Activated B cell treated with CpG ODN at 0.5 μM for 24 hours (primary cell): ENCODE results near the gene IMPG1. TPM values are rescaled to one million over a fixed set of nuclear protein-coding genes. Genes with fewer than 3 reads are reported as not detected.

ENCODE experiments used
- ATAC-seq: fragments of 200-7000 bp; cut with Tn5 transposase; one replicate; pipeline ENCODE4 v1.10.0; 2021; ENCODE audit warnings: low read depth, mild to moderate bottlenecking, moderate library complexity
- CTCF ChIA-PET: fragments of 350-600 bp; sonication (Branson Sonifier 250); formaldehyde crosslinking; loops from one replicate; lab custom pipeline; 2021; ENCODE audit warnings: antibody characterized with exemption; lab: Charles Lee
- POLR2A ChIA-PET: fragments of 350-600 bp; sonication (Branson Sonifier 250); formaldehyde crosslinking; loops from one replicate; lab custom pipeline; 2021; ENCODE audit warnings: antibody characterized with exemption; lab: Charles Lee
- DNase-seq: peaks from one replicate; pipeline ENCODE4 v3.0.0; 2022
- H3K27ac Mint-ChIP-seq: one replicate; pipeline ENCODE4 v1.8.0; 2020; ENCODE audit warnings: mixed read lengths
- H3K27me3 Mint-ChIP-seq: one replicate; pipeline ENCODE4 v1.8.0; 2021; ENCODE audit warnings: mixed read lengths
- H3K36me3 Mint-ChIP-seq: one replicate; pipeline ENCODE4 v1.8.0; 2021; ENCODE audit warnings: low read depth, mixed read lengths
- H3K4me1 Mint-ChIP-seq: one replicate; pipeline ENCODE4 v1.8.0; 2021; ENCODE audit warnings: mixed read lengths
- H3K4me3 Mint-ChIP-seq: one replicate; pipeline ENCODE4 v1.8.0; 2020; ENCODE audit warnings: mild to moderate bottlenecking, mixed read lengths
- H3K9me3 Mint-ChIP-seq: one replicate; pipeline ENCODE4 v1.8.0; 2020; ENCODE audit warnings: mixed read lengths
- intact Hi-C: fragments of 100-400 bp; cut with micrococcal nuclease; formaldehyde crosslinking; loops from one replicate; pipeline ENCODE4 v1.15.1; 2024
- total RNA-seq: library from RNA; stranded (reverse); gene quantifications from 2 replicates; pipeline ENCODE4 v1.2.3, GENCODE V29; 2022
- TF ChIP-seq, protein P1 (sequence below): fragments of 200-600 bp; IDR thresholded peaks from one replicate; pipeline ENCODE4 v1.8.0; 2022; ENCODE audit warnings: antibody characterized with exemption, mild to moderate bottlenecking

IMPG1 gene
- total RNA-seq, 1 donor from 2014 or later = not detected

DNA sequence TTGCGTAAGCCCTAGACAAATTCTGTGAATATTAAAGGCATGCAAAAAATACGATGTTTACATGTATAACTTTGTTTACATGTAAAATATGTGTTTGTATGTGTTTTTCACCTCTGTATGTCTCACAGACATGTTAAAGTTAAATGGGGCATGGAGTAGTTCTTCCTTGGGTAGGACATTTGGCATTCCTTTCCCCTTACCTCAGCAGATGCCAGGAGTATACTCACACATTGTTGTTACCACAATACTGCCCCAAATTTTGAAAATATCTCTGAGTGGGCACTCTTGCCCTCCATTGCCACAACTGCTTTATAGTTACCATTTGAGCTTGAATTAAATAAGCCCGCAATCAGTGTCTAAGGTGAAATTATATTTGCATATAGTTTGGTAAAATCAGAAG is 175.9 kb downstream of the IMPG1 start:
- H3K4me1 Mint-ChIP-seq = no peaks in the 10 kb centered on the region
- peaks cover 2% of the 10 kb centered on the region for H3K27me3 Mint-ChIP-seq
- ChIA-PET POLR2A (no interaction called here), CTCF (no interaction called here)
- no peak overlapping the region for H3K27ac Mint-ChIP-seq
- no peak overlapping the region for H3K4me3 Mint-ChIP-seq
- TF ChIP-seq, protein P1, sequence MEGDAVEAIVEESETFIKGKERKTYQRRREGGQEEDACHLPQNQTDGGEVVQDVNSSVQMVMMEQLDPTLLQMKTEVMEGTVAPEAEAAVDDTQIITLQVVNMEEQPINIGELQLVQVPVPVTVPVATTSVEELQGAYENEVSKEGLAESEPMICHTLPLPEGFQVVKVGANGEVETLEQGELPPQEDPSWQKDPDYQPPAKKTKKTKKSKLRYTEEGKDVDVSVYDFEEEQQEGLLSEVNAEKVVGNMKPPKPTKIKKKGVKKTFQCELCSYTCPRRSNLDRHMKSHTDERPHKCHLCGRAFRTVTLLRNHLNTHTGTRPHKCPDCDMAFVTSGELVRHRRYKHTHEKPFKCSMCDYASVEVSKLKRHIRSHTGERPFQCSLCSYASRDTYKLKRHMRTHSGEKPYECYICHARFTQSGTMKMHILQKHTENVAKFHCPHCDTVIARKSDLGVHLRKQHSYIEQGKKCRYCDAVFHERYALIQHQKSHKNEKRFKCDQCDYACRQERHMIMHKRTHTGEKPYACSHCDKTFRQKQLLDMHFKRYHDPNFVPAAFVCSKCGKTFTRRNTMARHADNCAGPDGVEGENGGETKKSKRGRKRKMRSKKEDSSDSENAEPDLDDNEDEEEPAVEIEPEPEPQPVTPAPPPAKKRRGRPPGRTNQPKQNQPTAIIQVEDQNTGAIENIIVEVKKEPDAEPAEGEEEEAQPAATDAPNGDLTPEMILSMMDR = no peak
- ATAC-seq (no peak), DNase-seq (no peak)
- no peaks in the 10 kb centered on the region for H3K36me3 Mint-ChIP-seq
- intact Hi-C loops = no loop called here
- no peaks in the 10 kb centered on the region for H3K9me3 Mint-ChIP-seq

DNA sequence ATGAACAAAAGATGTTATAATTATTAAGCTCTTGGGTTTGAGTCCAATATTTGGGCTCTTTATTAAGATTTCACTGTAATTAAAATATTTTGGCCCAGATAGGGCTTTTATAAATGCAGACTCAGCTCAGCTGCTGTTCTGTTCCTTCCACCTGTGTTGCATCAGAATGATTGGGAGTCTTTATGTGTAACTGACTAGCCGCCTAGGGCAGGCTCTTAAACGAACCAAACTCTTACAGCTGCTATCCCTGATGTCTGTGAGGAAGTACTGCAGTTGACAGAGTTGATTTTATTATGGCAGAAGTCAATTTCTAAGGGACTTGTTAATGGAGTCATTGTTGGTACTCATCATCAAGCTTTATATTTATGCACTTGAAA is 178.7 kb downstream of the IMPG1 start:
- H3K9me3 Mint-ChIP-seq = no peaks in the 10 kb centered on the region
- ATAC-seq (no peak), DNase-seq (no peak)
- peaks cover 2% of the 10 kb centered on the region for H3K27me3 Mint-ChIP-seq
- POLR2A ChIA-PET = no interaction called here
- H3K27ac Mint-ChIP-seq = no peak overlapping the region
- CTCF ChIA-PET = interaction anchor here (0.9 to 1.9 kb wide), 7 partner anchors 10 to 1564 kb away, joined by 3 to 16 read pairs (median 4); no protein-coding TSS in a partner anchor
- TF ChIP-seq, protein P1 = no peak
- no peaks in the 10 kb centered on the region for H3K36me3 Mint-ChIP-seq
- intact Hi-C loops = loop anchor here (1.0 kb wide), 1 partner anchor 1564 kb away; no protein-coding TSS in a partner anchor
- no peaks in the 10 kb centered on the region for H3K4me1 Mint-ChIP-seq
- H3K4me3 Mint-ChIP-seq = no peak overlapping the region

DNA sequence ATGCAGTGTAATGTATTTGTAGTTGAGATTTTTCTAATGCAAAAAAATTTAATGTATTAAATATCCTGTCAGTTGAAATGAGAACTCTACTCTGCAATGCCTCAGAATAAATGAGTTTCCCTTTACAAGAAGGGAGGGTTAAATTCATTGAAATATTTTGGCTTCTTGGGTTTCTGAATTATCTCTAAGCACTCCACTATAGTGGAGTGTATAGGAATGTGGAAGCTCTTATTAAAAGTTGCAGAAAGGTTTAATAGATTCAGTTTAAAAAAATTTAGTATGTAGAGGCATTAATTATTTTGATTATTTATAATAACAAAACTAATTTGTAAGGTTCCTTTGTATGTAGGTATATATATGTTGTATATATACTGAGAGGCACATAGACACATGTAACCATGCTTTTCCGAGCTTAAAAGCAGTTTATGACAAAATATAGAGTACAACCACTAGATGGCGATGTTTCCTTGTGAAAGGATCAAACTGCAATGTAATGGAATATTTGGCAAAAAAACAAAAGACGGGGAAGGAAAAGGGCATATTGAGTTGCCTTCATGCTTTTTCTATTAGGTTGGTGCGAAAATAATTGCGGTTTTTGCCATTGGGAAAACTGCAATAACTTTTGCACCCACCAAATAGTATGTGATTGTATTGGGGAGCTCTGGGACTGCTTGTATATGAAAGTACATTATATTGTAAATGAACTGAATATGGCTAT is 179.2 kb downstream of the IMPG1 start:
- ChIA-PET CTCF (interaction anchor here (0.6 to 1.9 kb wide), 8 partner anchors 9 to 1565 kb away, joined by 3 to 16 read pairs (median 4); no protein-coding TSS in a partner anchor), POLR2A (no interaction called here)
- TF ChIP-seq, protein P1 = peak; percentile 47
- H3K27ac Mint-ChIP-seq = no peak overlapping the region
- ATAC-seq (no peak), DNase-seq (no peak)
- no peaks in the 10 kb centered on the region for H3K9me3 Mint-ChIP-seq
- no peak overlapping the region for H3K4me3 Mint-ChIP-seq
- peaks cover 2% of the 10 kb centered on the region for H3K27me3 Mint-ChIP-seq
- H3K4me1 Mint-ChIP-seq = no peaks in the 10 kb centered on the region
- intact Hi-C loops = loop anchor here (1.0 kb wide), 1 partner anchor 1564 kb away; no protein-coding TSS in a partner anchor
- H3K36me3 Mint-ChIP-seq = no peaks in the 10 kb centered on the region

DNA sequence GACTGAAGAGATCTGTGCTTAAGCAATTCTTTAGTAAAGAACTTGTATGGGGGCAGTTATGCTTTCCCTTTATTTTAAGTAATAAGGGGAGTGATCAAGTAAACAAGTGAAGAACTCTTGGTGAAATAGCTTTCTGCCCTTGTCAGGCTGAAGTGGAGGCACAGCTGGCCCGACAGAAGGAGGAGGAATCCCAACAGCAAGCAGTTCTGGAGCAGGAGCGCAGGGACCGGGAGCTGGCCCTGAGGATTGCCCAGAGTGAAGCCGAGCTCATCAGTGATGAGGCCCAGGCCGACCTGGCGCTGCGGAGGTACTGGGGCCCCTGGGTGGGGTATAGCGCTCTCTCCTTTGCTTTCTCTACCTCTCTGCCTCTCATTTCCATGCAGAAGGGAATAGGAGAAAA is 180.1 kb downstream of the IMPG1 start:
- Mint-ChIP-seq H3K27ac (no peak overlapping the region), H3K36me3 (no peaks in the 10 kb centered on the region), H3K9me3 (no peaks in the 10 kb centered on the region), H3K27me3 (peaks cover 2% of the 10 kb centered on the region), H3K4me3 (no peak overlapping the region), H3K4me1 (no peaks in the 10 kb centered on the region)
- intact Hi-C loops = no loop called here
- ATAC-seq = no peak
- TF ChIP-seq, protein P1 = no peak
- DNase-seq = no peak
- POLR2A ChIA-PET = no interaction called here
- CTCF ChIA-PET = interaction anchor here (1.4 kb wide), 1 partner anchor 49 kb away, joined by 4 read pairs; no protein-coding TSS in a partner anchor

DNA sequence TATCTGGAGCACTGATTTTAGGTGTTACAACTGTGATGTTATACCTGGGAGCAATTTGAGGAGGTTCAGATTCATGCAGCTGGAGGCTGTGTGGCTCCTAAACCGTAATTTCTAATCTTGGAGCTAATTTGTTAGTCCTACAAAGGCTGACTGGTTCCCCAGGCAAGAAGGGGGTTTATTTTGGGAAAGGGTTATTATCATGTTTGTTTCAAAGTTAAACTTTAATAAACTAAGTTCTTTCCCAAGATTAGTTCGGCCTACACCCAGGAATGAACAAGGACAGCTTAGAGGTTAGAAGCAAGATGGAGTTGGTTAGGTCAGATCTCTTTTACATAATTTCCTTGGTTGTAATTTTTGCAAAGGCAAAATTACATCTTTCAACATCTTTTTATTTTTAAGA is 187.6 kb downstream of the IMPG1 start:
- no peaks in the 10 kb centered on the region for H3K27me3 Mint-ChIP-seq
- ChIA-PET POLR2A (no interaction called here), CTCF (interaction anchor here (3.6 kb wide), 1 partner anchor 9 kb away, joined by 16 read pairs; no protein-coding TSS in a partner anchor)
- ATAC-seq (no peak), DNase-seq (no peak)
- no peak overlapping the region for H3K4me3 Mint-ChIP-seq
- H3K36me3 Mint-ChIP-seq = no peaks in the 10 kb centered on the region
- TF ChIP-seq, protein P1 = no peak
- H3K27ac Mint-ChIP-seq = no peak overlapping the region
- no peaks in the 10 kb centered on the region for H3K9me3 Mint-ChIP-seq
- no peaks in the 10 kb centered on the region for H3K4me1 Mint-ChIP-seq
- intact Hi-C loops = no loop called here
